Measurements from ENCODE around the gene SYCP2L. TPM values are rescaled to one million over a fixed set of nuclear protein-coding genes. Genes with fewer than 3 reads are reported as not detected.

SYCP2L gene
- total and polyA plus RNA-seq, 2 of the 8 experiments (the other 6 are each of a cell fraction or from before 2014, with no cell fraction given), result 1.7 to 4.2 TPM

- no peak overlapping the region for H3K27ac ChIP-seq (ENCODE audit: low read depth, low read length)
- no peak overlapping the region for H3K4ac ChIP-seq (replicated peaks; ENCODE audit: insufficient read length, low read depth, low read length)
- H3K27me3 ChIP-seq (replicated peaks in 1 of 4; ENCODE audit: control insufficient read depth in 3 of 4, extremely low read depth in 1 of 4, insufficient read depth in 3 of 4, low read length in 3 of 4), result no peaks in the 10 kb centered on the region
- no peak overlapping the region for H4K91ac ChIP-seq (replicated peaks; ENCODE audit: insufficient read length, low read length)
- 70% methylated on average over 1 of the region's 1 CpG; no CpG with 5 or more reads in 1 of the 2 experiments for WGBS, 2 experiments (ENCODE audit: extremely low coverage in 1 of 2, insufficient coverage in 1 of 2, insufficient read length in 1 of 2, insufficient replicate concordance in 2 of 2, low coverage in 1 of 2, low lambda C conversion rate in 2 of 2, missing lambda C conversion rate in 1 of 2)
- no peaks in the 10 kb centered on the region for H3K79me2 ChIP-seq (ENCODE audit: control insufficient read depth in 1 of 2, insufficient read depth in 2 of 2, low read length in 2 of 2)
- H3K9me3 ChIP-seq (ENCODE audit: insufficient read depth in 2 of 2, low read depth in 1 of 2, low read length in 1 of 2), result no peaks in the 10 kb centered on the region
- no peak overlapping the region for H3K56ac ChIP-seq (replicated peaks; ENCODE audit: insufficient read length, low read depth, low read length)
- no peak overlapping the region for H2AFZ ChIP-seq (ENCODE audit: low read length)
- no peak overlapping the region for H2BK15ac ChIP-seq (ENCODE audit: low read length)
- CTCF ChIA-PET (ENCODE audit: partially characterized antibody), result interaction anchor here (0.9 to 1.6 kb wide), 3 partner anchors 10 to 73 kb away, joined by 3 to 4 read pairs (median 4); no protein-coding TSS in a partner anchor
- H3K79me1 ChIP-seq (ENCODE audit: low read depth, low read length), result no peaks in the 10 kb centered on the region
- POLR2A ChIA-PET (ENCODE audit: partially characterized antibody), result no interaction called here
- peaks cover 0 to 3% (median 0%) of the 10 kb centered on the region in 4 experiments; a peak in 1 of 7 replicates for H3K4me1 ChIP-seq (replicated peaks in 1 of 4; ENCODE audit: control insufficient read depth in 3 of 4, insufficient read depth in 4 of 4, low read length in 3 of 4)
- H2BK12ac ChIP-seq (ENCODE audit: low read depth, low read length), result no peak overlapping the region
- H3K36me3 ChIP-seq (ENCODE audit: control insufficient read depth in 2 of 4, insufficient read depth in 4 of 4, low read length in 3 of 4), result no peaks in the 10 kb centered on the region
- H4K8ac ChIP-seq (ENCODE audit: extremely low read depth, insufficient read depth, low read length), result no peak overlapping the region
- no peak for FAIRE-seq
- H3K4me2 ChIP-seq (ENCODE audit: insufficient read depth in 1 of 2, low read depth in 2 of 2, low read length in 2 of 2), result no peak overlapping the region
- H2AK5ac ChIP-seq (ENCODE audit: low read depth, low read length), result no peak overlapping the region
- no peak for TF ChIP-seq NRF1 (IDR thresholded peaks at IDR 0.05; ENCODE audit: low read depth, low read length)
- no peak for TF ChIP-seq SP4 (IDR thresholded peaks at IDR 0.05; ENCODE audit: low read length)
- TF ChIP-seq TAF1 (IDR thresholded peaks at IDR 0.05; ENCODE audit: low read depth, low read length), result no peak
- no peak overlapping the region for H3K9ac ChIP-seq (replicated peaks in 1 of 4; ENCODE audit: extremely low read depth in 1 of 4, low read depth in 3 of 4, low read length in 3 of 4)
- H2BK120ac ChIP-seq (replicated peaks; ENCODE audit: low read depth, low read length), result no peak overlapping the region
- DNase-seq (ENCODE audit: low read depth in 1 of 2, low spot score in 2 of 2), result no peak
- H3K23ac ChIP-seq (ENCODE audit: insufficient read length), result no peak overlapping the region
- no peak overlapping the region for H3K14ac ChIP-seq (ENCODE audit: insufficient read length)
- no peak overlapping the region for H2BK5ac ChIP-seq (ENCODE audit: low read depth, low read length)
- H4K20me1 ChIP-seq (replicated peaks in 1 of 2; ENCODE audit: control insufficient read depth in 1 of 2, insufficient read depth in 2 of 2, low read length in 2 of 2), result no peaks in the 10 kb centered on the region
- no peak overlapping the region for H3K4me3 ChIP-seq (ENCODE audit: extremely low read depth in 1 of 4, insufficient read depth in 2 of 4, low read depth in 3 of 4, low read length in 4 of 4)
- H4K5ac ChIP-seq (ENCODE audit: insufficient read length, low read depth, low read length), result no peak overlapping the region
- no peak overlapping the region for H3K18ac ChIP-seq (ENCODE audit: extremely low read depth, low read length)
- H3K23me2 ChIP-seq (ENCODE audit: low read depth, low read length), result no peaks in the 10 kb centered on the region
- no peak overlapping the region for H2BK20ac ChIP-seq (ENCODE audit: low read length)
Measured at GRCh38 chr6:10873374-10873773, 13.5 kb upstream of the SYCP2L start.
